Thyroid gland (tissue), 4 donors: ENCODE data around the gene BEAN1. TPM values are rescaled to one million over a fixed set of nuclear protein-coding genes. Genes with fewer than 3 reads are reported as not detected.

Experiments used
- DNase-seq, 2 donors: peaks; one replicate each; pipeline ENCODE4 v3.0.0-alpha.2; 2019
- H3K27ac ChIP-seq, 3 donors: fragments of 200-600 bp; sonication (generic); 1 replicate in 2 of 3; 2 replicates in 1 of 3; pipeline ENCODE4 v1.5.1; 2016 to 2019; ENCODE audit warnings: mild to moderate bottlenecking in 1 of 3, moderate library complexity in 1 of 3
- H3K27me3 ChIP-seq: fragments of 200-600 bp; sonication (generic); one replicate; pipeline ENCODE4 v1.5.1; 2019
- H3K36me3 ChIP-seq, 2 donors: fragments of 200-600 bp; sonication (generic); one replicate each; pipeline ENCODE4 v1.5.1; 2016 to 2019
- H3K4me1 ChIP-seq, 2 donors: fragments of 200-600 bp; sonication (generic); one replicate each; pipeline ENCODE4 v1.5.1; 2017 to 2019
- H3K4me3 ChIP-seq, 3 donors: fragments of 200-600 bp; sonication (generic); replicated peaks in 1 of 3; 1 replicate in 2 of 3; 2 replicates in 1 of 3; pipeline ENCODE4 v1.5.1; 2016; ENCODE audit warnings: mild to moderate bottlenecking in 1 of 3
- H3K9me3 ChIP-seq: fragments of 200-600 bp; sonication (generic); one replicate; pipeline ENCODE4 v1.5.1; 2017
- POLR2A ChIP-seq, 2 donors: fragments of 450-650 bp; IDR thresholded peaks; one replicate each; pipeline ENCODE4 v1.6.1; 2017; ENCODE audit warnings: antibody characterized with exemption in 2 of 2, mild to moderate bottlenecking in 2 of 2, moderate library complexity in 1 of 2
- WGBS, 2 donors: methylation state at CpG; one replicate each; pipeline ENCODE4 v1.1.5; 2017; 5-methylcytosine and 5-hydroxymethylcytosine counted together
- intact Hi-C: fragments of 100-400 bp; cut with DNase I; formaldehyde crosslinking; loops from one replicate; pipeline ENCODE4 v1.15.1; 2023
- total RNA-seq, 4 donors: library from RNA; depleted of rRNA; stranded (reverse); fragments of >200 nt; gene quantifications; one replicate each; pipeline ENCODE4 v1.2.3, GENCODE V29; 2016
- TF ChIP-seq, protein P1 (sequence below), 6 experiments: fragments of 200-600 bp in 3 of 6; fragments of 450-650 bp in 3 of 6; sonication (generic) in 3 of 6; IDR thresholded peaks; one replicate each; pipeline ENCODE4 v1.5.1; 2016 to 2019; ENCODE audit warnings: antibody characterized with exemption in 6 of 6, mild to moderate bottlenecking in 2 of 6, inconsistent platforms in 1 of 6, moderate library complexity in 1 of 6

Gene BEAN1
- total RNA-seq, 4 donors from 2014 or later = 0.38 to 0.54 TPM; not detected in 2

DNA sequence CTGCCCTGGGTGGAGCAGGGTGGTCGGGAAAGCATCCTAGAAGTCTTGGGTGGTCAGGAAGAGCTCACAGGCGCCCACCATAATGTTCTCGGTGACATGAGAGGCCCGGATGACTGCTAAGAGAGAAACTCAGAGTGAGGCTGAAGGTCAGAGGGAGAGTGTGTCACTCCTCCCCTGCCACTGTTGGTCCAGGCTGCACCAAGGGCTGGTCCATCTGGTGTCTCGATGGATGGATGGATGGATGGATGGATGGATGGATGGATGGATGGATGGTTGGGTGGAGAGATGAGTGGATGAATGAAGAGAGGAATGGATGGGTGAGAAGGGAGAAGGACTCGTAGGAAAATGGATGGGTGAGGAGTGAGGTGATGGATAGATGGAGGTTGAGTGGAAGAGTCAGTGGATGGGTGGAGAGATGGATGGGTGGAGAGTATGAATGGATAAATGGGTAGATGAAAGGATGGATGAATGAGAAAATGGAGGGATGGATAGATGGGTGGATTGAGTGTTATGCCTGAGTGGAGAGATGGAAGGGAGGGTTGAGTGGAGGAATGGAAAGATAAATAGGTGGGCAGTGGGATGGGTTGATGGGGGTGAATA lies 43.0 kb downstream of the BEAN1 start:
- TF ChIP-seq, protein P1, sequence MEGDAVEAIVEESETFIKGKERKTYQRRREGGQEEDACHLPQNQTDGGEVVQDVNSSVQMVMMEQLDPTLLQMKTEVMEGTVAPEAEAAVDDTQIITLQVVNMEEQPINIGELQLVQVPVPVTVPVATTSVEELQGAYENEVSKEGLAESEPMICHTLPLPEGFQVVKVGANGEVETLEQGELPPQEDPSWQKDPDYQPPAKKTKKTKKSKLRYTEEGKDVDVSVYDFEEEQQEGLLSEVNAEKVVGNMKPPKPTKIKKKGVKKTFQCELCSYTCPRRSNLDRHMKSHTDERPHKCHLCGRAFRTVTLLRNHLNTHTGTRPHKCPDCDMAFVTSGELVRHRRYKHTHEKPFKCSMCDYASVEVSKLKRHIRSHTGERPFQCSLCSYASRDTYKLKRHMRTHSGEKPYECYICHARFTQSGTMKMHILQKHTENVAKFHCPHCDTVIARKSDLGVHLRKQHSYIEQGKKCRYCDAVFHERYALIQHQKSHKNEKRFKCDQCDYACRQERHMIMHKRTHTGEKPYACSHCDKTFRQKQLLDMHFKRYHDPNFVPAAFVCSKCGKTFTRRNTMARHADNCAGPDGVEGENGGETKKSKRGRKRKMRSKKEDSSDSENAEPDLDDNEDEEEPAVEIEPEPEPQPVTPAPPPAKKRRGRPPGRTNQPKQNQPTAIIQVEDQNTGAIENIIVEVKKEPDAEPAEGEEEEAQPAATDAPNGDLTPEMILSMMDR (IDR thresholded peaks at IDR 0.05) = no peak
- no peak for TF ChIP-seq POLR2A (IDR thresholded peaks at IDR 0.05)
- intact Hi-C loops = no loop called here
- DNase-seq = no peak
- WGBS, 2 donors = 82 to 86% methylated on average over 6 of the region's 6 CpGs
- H3K4me1 ChIP-seq = no peaks in the 10 kb centered on the region
- no peaks in the 10 kb centered on the region for H3K36me3 ChIP-seq
- no peak overlapping the region for H3K4me3 ChIP-seq
- no peaks in the 10 kb centered on the region for H3K27me3 ChIP-seq
- H3K27ac ChIP-seq = no peak overlapping the region
- no peaks in the 10 kb centered on the region for H3K9me3 ChIP-seq

DNA sequence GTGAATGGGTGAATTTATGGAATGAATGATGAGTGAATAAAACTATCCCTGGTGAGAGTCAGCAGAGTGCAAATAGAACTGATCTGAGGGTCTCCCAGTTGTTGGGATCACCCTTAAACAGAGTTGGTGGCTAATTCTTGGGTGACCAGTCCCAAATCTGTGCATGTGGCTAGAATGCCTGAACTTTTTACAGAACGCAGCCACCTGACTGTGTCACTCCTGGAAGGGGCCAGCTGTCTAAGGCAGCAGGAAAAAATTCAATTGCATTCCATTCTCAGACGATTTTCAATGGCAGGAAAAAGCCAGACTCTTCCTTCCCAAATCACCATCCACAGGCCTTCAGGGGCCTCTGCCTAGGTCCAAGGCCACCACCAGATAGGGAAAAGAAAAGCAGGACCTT lies 43.5 kb downstream of the BEAN1 start:
- H3K9me3 ChIP-seq = no peaks in the 10 kb centered on the region
- TF ChIP-seq, protein P1 (IDR thresholded peaks at IDR 0.05) = no peak
- no peak for TF ChIP-seq POLR2A (IDR thresholded peaks at IDR 0.05)
- no peak overlapping the region for H3K27ac ChIP-seq
- intact Hi-C loops = no loop called here
- H3K4me3 ChIP-seq = no peak overlapping the region
- no peaks in the 10 kb centered on the region for H3K27me3 ChIP-seq
- no peaks in the 10 kb centered on the region for H3K4me1 ChIP-seq
- DNase-seq = no peak
- WGBS, 2 donors = 66% methylated on average over 2 of the region's 2 CpGs
- no peaks in the 10 kb centered on the region for H3K36me3 ChIP-seq

DNA sequence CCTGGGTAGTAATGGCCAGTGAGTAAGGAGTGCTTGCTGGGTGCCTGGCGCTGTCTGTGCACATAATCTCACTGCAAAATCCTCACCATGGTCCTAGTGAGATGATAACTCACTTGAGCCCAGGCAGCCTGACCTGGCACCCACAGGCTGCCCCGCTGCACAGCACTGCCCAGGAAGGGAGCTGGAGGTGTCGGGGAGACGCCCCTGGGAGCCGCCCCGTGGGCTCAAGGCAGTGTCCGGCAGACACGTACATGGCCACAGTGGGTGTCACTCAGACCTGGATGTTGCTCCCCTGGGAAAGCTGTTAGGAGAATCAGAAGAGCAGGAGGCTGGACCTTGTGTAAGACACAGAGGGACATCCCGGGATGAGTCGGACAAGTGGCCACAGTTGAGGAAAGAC lies 44.2 kb downstream of the BEAN1 start:
- Histone ChIP-seq H3K27me3 (no peaks in the 10 kb centered on the region), H3K9me3 (no peaks in the 10 kb centered on the region), H3K36me3 (no peaks in the 10 kb centered on the region), H3K4me3 (no peak overlapping the region), H3K4me1 (no peaks in the 10 kb centered on the region), H3K27ac (no peak overlapping the region)
- DNase-seq = no peak
- TF ChIP-seq POLR2A (IDR thresholded peaks at IDR 0.05) = no peak
- TF ChIP-seq, protein P1 (IDR thresholded peaks at IDR 0.05) = no peak
- intact Hi-C loops = no loop called here
- WGBS, 2 donors = 92 to 97% methylated on average over 8 of the region's 10 CpGs

DNA sequence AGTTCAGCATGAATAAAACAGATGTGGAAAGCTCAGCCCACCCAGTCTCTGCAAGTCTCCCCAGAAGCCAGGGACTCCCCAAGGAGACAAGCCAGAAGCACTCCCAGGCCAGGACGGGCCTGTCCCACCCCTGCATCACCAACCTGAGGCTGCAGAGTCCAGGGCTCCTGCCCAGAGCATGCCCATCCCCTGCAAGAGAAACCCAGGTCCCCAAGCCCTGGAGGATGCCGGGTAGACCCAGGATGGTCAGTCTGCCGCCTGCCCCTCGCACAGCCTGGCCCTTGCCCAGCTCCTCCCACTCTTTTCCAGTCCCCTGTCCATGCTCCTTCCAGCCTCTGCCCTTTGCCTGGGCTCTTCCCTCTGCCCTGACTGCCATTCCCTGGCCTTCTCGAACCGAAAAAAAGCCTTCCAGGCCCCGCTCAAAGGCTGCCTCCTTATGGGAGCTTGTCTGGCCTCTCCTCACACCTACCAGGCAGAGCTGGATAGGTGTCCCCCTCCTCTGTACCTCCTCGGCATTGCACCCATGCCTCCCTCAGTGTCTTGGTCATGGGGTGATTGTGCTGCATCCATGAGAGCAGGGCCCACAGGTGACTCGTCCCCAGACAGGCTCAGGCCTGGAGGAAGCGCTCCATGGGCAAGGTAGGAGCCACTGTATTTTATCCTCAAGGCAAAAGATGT lies 44.8 kb downstream of the BEAN1 start:
- H3K4me3 ChIP-seq = no peak overlapping the region
- intact Hi-C loops = no loop called here
- no peaks in the 10 kb centered on the region for H3K4me1 ChIP-seq
- 93 to 94% methylated on average over 7 to 10 of the region's 10 CpGs for WGBS, 2 donors
- H3K36me3 ChIP-seq = no peaks in the 10 kb centered on the region
- H3K9me3 ChIP-seq = no peaks in the 10 kb centered on the region
- TF ChIP-seq, protein P1 (IDR thresholded peaks at IDR 0.05) = no peak
- no peak for TF ChIP-seq POLR2A (IDR thresholded peaks at IDR 0.05)
- H3K27me3 ChIP-seq = no peaks in the 10 kb centered on the region
- H3K27ac ChIP-seq = no peak overlapping the region
- no peak for DNase-seq

DNA sequence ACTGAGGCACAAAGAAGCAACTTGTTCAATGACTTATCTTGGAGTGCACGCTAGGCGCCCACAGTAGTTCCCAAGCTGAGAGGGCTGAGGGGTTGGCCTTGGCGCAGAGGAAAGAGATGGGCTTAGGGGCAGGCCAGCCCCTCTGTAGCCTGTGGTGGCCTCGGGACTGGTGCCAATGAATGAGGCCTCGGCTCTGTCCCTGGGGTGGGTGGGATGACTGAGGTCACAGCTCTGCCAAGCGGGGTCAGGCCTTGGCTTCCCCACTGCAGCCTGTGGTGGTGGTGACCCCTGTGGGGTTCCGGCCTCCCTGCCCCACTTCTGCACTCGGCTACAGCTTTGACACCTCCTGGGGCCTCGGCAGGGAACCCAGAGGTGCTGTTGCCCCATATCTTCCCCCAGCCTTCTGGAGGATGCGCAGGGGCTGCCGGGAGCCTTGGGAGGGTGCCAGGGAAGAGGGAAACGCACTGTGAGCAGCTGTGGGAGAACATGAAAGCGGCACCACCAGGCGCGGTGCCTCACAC lies 46.0 kb downstream of the BEAN1 start:
- H3K4me3 ChIP-seq = no peak overlapping the region
- no peaks in the 10 kb centered on the region for H3K36me3 ChIP-seq
- no peak for DNase-seq
- H3K27me3 ChIP-seq = no peaks in the 10 kb centered on the region
- H3K4me1 ChIP-seq = no peaks in the 10 kb centered on the region
- no peak for TF ChIP-seq POLR2A (IDR thresholded peaks at IDR 0.05)
- TF ChIP-seq, protein P1 (IDR thresholded peaks at IDR 0.05) = no peak
- H3K9me3 ChIP-seq = no peaks in the 10 kb centered on the region
- H3K27ac ChIP-seq = no peak overlapping the region
- 86 to 88% methylated on average over 11 of the region's 15 CpGs for WGBS, 2 donors
- intact Hi-C loops = no loop called here
